ENCODE measurements around the gene ARHGAP36. TPM values are rescaled to one million over a fixed set of nuclear protein-coding genes. Genes with fewer than 3 reads are reported as not detected.

Gene ARHGAP36
- total RNA-seq, 1 donor: not detected

DNA sequence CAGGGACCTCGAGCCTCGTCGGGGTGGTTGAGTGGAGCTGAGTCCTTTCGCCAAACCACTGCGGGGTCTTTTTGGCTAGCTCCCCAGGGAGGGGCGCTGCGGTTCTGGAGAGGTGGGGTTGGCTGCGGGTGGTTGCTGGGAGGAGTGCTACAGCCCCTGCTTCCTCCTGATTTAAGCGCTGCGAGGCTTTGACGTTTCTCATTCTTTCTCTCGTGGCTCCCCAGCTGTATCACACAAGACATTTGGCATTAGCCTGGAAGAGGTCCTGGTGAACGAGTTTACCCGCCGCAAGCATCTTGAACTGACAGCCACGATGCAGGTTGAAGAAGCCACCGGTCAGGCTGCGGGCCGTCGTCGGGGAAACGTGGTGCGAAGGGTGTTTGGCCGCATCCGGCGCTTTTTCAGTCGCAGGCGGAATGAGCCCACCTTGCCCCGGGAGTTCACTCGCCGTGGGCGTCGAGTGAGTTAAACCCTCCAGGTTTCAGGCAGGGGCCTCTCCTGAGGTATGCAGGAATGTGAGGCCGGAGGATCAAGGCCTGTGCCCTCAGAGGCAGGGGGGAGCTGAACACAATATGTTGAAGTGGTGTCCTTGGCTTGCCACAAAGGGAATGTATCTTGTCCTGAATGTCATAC lies 25.5 kb downstream of the ARHGAP36 start:
- no peak for DNase-seq (ENCODE audit: low read depth)
- no peak overlapping the region for H3K4me3 ChIP-seq (ENCODE audit: low read depth, low read length)
- TF ChIP-seq, protein P1, sequence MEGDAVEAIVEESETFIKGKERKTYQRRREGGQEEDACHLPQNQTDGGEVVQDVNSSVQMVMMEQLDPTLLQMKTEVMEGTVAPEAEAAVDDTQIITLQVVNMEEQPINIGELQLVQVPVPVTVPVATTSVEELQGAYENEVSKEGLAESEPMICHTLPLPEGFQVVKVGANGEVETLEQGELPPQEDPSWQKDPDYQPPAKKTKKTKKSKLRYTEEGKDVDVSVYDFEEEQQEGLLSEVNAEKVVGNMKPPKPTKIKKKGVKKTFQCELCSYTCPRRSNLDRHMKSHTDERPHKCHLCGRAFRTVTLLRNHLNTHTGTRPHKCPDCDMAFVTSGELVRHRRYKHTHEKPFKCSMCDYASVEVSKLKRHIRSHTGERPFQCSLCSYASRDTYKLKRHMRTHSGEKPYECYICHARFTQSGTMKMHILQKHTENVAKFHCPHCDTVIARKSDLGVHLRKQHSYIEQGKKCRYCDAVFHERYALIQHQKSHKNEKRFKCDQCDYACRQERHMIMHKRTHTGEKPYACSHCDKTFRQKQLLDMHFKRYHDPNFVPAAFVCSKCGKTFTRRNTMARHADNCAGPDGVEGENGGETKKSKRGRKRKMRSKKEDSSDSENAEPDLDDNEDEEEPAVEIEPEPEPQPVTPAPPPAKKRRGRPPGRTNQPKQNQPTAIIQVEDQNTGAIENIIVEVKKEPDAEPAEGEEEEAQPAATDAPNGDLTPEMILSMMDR (IDR thresholded peaks at IDR 0.05; ENCODE audit: insufficient read depth, low read depth, low read length): no peak

DNA sequence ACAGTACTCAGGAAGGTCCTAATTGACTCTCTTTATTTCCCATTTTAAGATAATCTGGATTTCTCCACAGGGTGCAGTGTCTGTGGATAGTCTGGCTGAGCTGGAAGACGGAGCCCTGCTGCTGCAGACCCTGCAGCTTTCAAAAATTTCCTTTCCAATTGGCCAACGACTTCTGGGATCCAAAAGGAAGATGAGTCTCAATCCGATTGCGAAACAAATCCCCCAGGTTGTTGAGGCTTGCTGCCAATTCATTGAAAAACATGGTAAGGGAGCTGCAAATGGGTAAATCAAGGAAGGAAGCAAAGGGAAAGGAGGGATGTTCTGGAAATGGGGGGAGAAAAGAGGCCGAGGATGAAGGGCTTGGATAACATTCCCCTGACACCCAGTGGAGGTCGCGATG lies 26.0 kb downstream of the ARHGAP36 start:
- DNase-seq (ENCODE audit: low read depth): no peak
- TF ChIP-seq, protein P1 (IDR thresholded peaks at IDR 0.05; ENCODE audit: insufficient read depth, low read depth, low read length): no peak
- no peak overlapping the region for H3K4me3 ChIP-seq (ENCODE audit: low read depth, low read length)

DNA sequence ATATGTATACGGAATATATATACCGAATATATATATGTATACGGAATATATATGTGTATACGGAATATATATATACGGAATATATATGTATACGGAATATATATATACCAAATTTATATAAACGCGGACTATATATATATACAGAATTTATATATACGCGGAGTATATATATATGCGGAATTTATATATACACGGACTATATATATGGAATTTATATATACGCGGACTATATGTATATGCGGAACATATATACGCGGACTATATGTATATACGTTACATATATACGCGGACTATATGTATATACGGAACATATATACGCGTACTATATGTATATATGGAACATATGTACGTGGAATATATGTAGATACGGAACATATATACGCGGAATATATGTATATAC lies 78.6 kb downstream of the ARHGAP36 start:
- no peak overlapping the region for H3K4me3 ChIP-seq (ENCODE audit: low read depth, low read length)
- DNase-seq (ENCODE audit: low read depth): no peak
- TF ChIP-seq, protein P1 (IDR thresholded peaks at IDR 0.05; ENCODE audit: insufficient read depth, low read depth, low read length): no peak

DNA sequence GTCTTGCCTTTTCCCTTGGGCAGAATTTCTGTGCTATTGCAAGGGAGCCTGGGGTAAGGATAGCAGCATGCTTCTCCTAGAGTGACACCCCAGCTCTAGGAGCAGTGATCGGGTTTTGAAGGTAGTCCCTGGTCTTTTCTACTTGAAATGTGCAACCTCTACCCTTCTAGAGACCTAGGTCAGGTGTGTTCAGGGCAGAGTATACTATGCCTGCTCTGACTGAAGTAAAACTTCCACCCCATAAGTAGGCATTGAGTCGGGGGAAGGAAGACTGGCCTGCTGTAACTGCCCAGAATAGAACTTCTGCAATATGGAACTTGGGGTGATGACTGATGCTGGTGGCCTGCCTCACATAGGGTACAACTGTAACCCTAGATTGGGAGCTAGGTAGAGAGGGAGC lies 80.9 kb downstream of the ARHGAP36 start:
- TF ChIP-seq, protein P1 (IDR thresholded peaks at IDR 0.05; ENCODE audit: insufficient read depth, low read depth, low read length): no peak
- H3K4me3 ChIP-seq (ENCODE audit: low read depth, low read length): no peak overlapping the region
- no peak for DNase-seq (ENCODE audit: low read depth)

Other genes starting within 250 kb of the ARHGAP36 start
- gene ENOX2, start 155.1 kb upstream of the ARHGAP36 start, total RNA-seq: 8.1 and 9.5 TPM in 2 replicates
- gene IGSF1, start 231.0 kb downstream of the ARHGAP36 start, total RNA-seq: under 0.01 and 0.32 TPM in 2 replicates